GM23338 (cell line): ENCODE measurements around the gene C1R. TPM values are rescaled to one million over a fixed set of nuclear protein-coding genes. Genes with fewer than 3 reads are reported as not detected.

Experiments used
- ATAC-seq: fragments of 200-7000 bp; cut with Tn5 transposase; 3 replicates; pipeline ENCODE4 v1.9.1; 2020
- DNase-seq: peaks from one replicate; pipeline ENCODE4 v3.0.0-alpha.2; 2015; ENCODE audit warnings: low spot score
- H2AFZ ChIP-seq: fragments of 200-600 bp; sonication (generic); 2 replicates; pipeline ENCODE4 v1.8.0; 2016; ENCODE audit warnings: antibody characterized with exemption, mild to moderate bottlenecking, moderate library complexity
- H3F3A ChIP-seq: fragments of 200-600 bp; sonication (generic); replicated peaks from 2 replicates; pipeline ENCODE4 v1.8.0; 2017; ENCODE audit warnings: antibody characterized with exemption, mixed run types, low read depth
- H3K27ac ChIP-seq: fragments of 200-600 bp; sonication (generic); 2 replicates; pipeline ENCODE4 v1.6.1; 2016; ENCODE audit warnings: low read depth
- H3K27me3 ChIP-seq: fragments of 200-600 bp; sonication (generic); 2 replicates; pipeline ENCODE4 v1.8.0; 2016; ENCODE audit warnings: mild to moderate bottlenecking, mixed run types, moderate library complexity; ENCODE audit not compliant: insufficient read depth
- H3K36me3 ChIP-seq: fragments of 200-600 bp; sonication (generic); 2 replicates; pipeline ENCODE4 v1.8.0; 2016; ENCODE audit warnings: mild to moderate bottlenecking; ENCODE audit not compliant: insufficient read depth
- H3K4me1 ChIP-seq: fragments of 200-600 bp; sonication (generic); 2 replicates; pipeline ENCODE4 v1.8.0; 2016; ENCODE audit warnings: mild to moderate bottlenecking, moderate library complexity; ENCODE audit not compliant: insufficient read depth
- H3K4me2 ChIP-seq: fragments of 200-600 bp; sonication (generic); 2 replicates; pipeline ENCODE4 v1.7.1; 2017; ENCODE audit warnings: mixed run types
- H3K4me3 ChIP-seq: fragments of 200-600 bp; sonication (generic); 2 replicates; pipeline ENCODE4 v1.6.1; 2016; ENCODE audit warnings: mixed run types
- H3K79me2 ChIP-seq: fragments of 200-600 bp; sonication (generic); replicated peaks from 2 replicates; pipeline ENCODE4 v1.8.0; 2017; ENCODE audit warnings: mild to moderate bottlenecking; ENCODE audit not compliant: insufficient read depth
- H3K9me2 ChIP-seq: fragments of 200-600 bp; sonication (generic); 2 replicates; pipeline ENCODE4 v1.8.0; 2017; ENCODE audit not compliant: insufficient read depth
- H4K20me1 ChIP-seq: fragments of 200-600 bp; sonication (generic); replicated peaks from 2 replicates; pipeline ENCODE4 v1.8.0; 2017; ENCODE audit warnings: mild to moderate bottlenecking; ENCODE audit not compliant: insufficient read depth
- H3K27ac Mint-ChIP-seq: 2 replicates; pipeline ENCODE4 v1.8.0; 2020; ENCODE audit warnings: inconsistent platforms, mild to moderate bottlenecking, moderate library complexity, mixed read lengths
- H3K27me3 Mint-ChIP-seq: 3 replicates; pipeline ENCODE4 v1.8.0; 2022; ENCODE audit warnings: low read depth, mild to moderate bottlenecking, moderate library complexity, mixed read lengths, inconsistent platforms; ENCODE audit not compliant: insufficient read depth, poor library complexity
- H3K36me3 Mint-ChIP-seq: 3 replicates; pipeline ENCODE4 v1.8.0; 2021; ENCODE audit warnings: low read depth, mild to moderate bottlenecking, inconsistent platforms, moderate library complexity, mixed read lengths
- H3K4me1 Mint-ChIP-seq: 3 replicates; pipeline ENCODE4 v1.8.0; 2020; ENCODE audit warnings: mild to moderate bottlenecking, inconsistent platforms, mixed read lengths
- H3K4me3 Mint-ChIP-seq: 3 replicates; pipeline ENCODE4 v1.8.0; 2021; ENCODE audit warnings: moderate library complexity, mild to moderate bottlenecking, inconsistent platforms, mixed read lengths
- H3K9me3 Mint-ChIP-seq: 3 replicates; pipeline ENCODE4 v1.8.0; 2020; ENCODE audit warnings: moderate library complexity, mild to moderate bottlenecking, inconsistent platforms, mixed read lengths
- CTCF ChIP-seq, 2 experiments: fragments of 200-600 bp in 1 of 2; sonication (generic) in 1 of 2; conservative IDR thresholded peaks; 2 replicates each; pipeline versions ENCODE4 v1.5.1 to v1.6.1; 2016 to 2017; ENCODE audit warnings: antibody characterized with exemption in 2 of 2, low read depth in 2 of 2, mild to moderate bottlenecking in 2 of 2, moderate library complexity in 1 of 2
- ETS1 ChIP-seq: IDR thresholded peaks from 2 replicates; pipeline ENCODE4 v1.6.1; 2016; ENCODE audit warnings: antibody characterized with exemption
- POLR2AphosphoS5 ChIP-seq: IDR thresholded peaks from 2 replicates; pipeline ENCODE4 v1.6.1; 2016; ENCODE audit warnings: antibody characterized with exemption, low read depth
- ZNF114 ChIP-seq: fragments of 250-450 bp; sonication (Bioruptor Pico); IDR thresholded peaks from 2 replicates; pipeline ENCODE4 v1.5.0; 2020; ENCODE audit warnings: mild to moderate bottlenecking, moderate library complexity
- ZNF331 ChIP-seq: fragments of 250-450 bp; sonication (Bioruptor Pico); IDR thresholded peaks from 2 replicates; pipeline ENCODE4 v1.5.0; 2020; ENCODE audit warnings: low read depth, mild to moderate bottlenecking, moderate library complexity
- ZNF462 ChIP-seq: fragments of 250-450 bp; sonication (Bioruptor Pico); IDR thresholded peaks from 2 replicates; pipeline ENCODE4 v1.5.0; 2020; ENCODE audit warnings: mild to moderate bottlenecking, moderate library complexity
- polyA plus RNA-seq: library from polyadenylated mRNA; unstranded; fragments of >200 nt; fragmentation: Nextera tagmentation; extraction: Ambion mirVana; gene quantifications from 2 replicates; pipeline ENCODE4 v1.2.1, GENCODE V29; 2016
- total RNA-seq: library from RNA; depleted of rRNA; stranded (reverse); fragments of >200 nt; shearing (Covaris generic); gene quantifications from 2 replicates; pipeline ENCODE4 v1.2.3, GENCODE V29; 2014

C1R gene
- total and polyA plus RNA-seq, 2 experiments from 2014 or later: 6.4 to 8.8 TPM

GRCh38 chr12:7060353-7060954 lies 31.8 kb downstream of the C1R start, which contains the start of gene C1S:
Gene C1S, plus strand, starts transcription at chr12:7060718. Its CDS starts 1,195 bp downstream, at chr12:7061913.
- Histone ChIP-seq H3F3A (no peaks in the 10 kb centered on the region), H3K4me2 (peak within 1 kb of the TSS; percentile 56), H3K9me2 (no peaks in the 10 kb centered on the region), H3K36me3 (no peaks in the 10 kb centered on the region), H2AFZ (peak within 1 kb of the TSS; percentile 67), H3K27me3 (no peaks in the 10 kb centered on the region), H3K27ac (no peak within 1 kb of the TSS), H3K4me3 (peak within 1 kb of the TSS; percentile 14; the same call in 1 of the 2 replicates), H3K79me2 (no peaks in the 10 kb centered on the region), H4K20me1 (no peaks in the 10 kb centered on the region), H3K4me1 (peaks cover 8% of the 10 kb centered on the region)
- Mint-ChIP-seq H3K4me3 (peak within 1 kb of the TSS; percentile 59), H3K27me3 (peaks cover 11% of the 10 kb centered on the region), H3K27ac (peak within 1 kb of the TSS; percentile 95), H3K36me3 (no peaks in the 10 kb centered on the region), H3K9me3 (no peaks in the 10 kb centered on the region), H3K4me1 (peaks cover 18% of the 10 kb centered on the region)
- no peak for TF ChIP-seq ZNF114 (CRISPR knock-in tag)
- TF ChIP-seq ETS1: no peak
- 0 out of 2 replicates have a peak, but pooled peaks have one; percentile 8 for TF ChIP-seq ZNF462 (CRISPR knock-in tag)
- no peak for TF ChIP-seq ZNF331
- TF ChIP-seq POLR2AphosphoS5: no peak
- TF ChIP-seq CTCF (conservative IDR thresholded peaks at IDR 0.05; ENCODE audit: low read depth in 2 of 2): peak; percentile 62 to 80
- ATAC-seq: peak; percentile 93
- peak; percentile 84 for DNase-seq
